GM12892 (cell line): ENCODE measurements around the gene ZBTB46.

Source experiments
- POLR2A ChIP-seq: IDR thresholded peaks from 2 replicates; pipeline ENCODE4 v1.6.1; 2011; ENCODE audit warnings: low read depth, low read length, control low read depth
- POLR2AphosphoS5 ChIP-seq: IDR thresholded peaks from 2 replicates; pipeline ENCODE4 v1.6.1; 2011; ENCODE audit warnings: low read depth, low read length, control low read depth
- TAF1 ChIP-seq: IDR thresholded peaks from 2 replicates; pipeline ENCODE4 v1.6.1; 2011; ENCODE audit warnings: low read depth, mild to moderate bottlenecking, control low read depth, low read length, borderline replicate concordance

DNA sequence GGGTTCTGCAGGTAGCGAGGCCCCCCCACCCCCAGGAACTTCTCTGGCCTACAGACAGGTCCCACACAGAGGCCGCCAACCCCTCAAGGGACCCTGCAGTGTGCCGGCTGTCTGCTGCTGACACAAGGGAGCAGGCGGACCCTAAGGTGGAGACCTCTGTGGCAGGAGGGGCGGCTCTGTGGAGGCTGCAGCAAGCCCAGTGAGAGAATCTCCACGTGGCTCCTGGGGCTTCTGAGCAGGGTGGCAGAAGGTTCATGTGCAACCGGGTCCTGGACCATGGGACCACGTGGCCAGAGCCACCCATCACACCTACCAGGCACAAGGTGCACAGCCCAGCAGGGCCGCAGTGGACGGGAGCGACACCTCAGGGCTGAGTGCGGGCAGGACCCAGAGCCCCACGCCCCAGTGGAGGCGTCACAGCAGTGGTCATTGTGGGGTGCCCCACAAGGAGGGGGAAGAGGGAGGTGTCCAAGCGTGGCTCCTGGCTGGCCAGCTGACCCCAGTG lies 127.5 kb downstream of the ZBTB46 start:
- TF ChIP-seq POLR2A (no peak; the same call in 1 of the 2 replicates), POLR2AphosphoS5 (no peak), TAF1 (no peak)
